Spleen (tissue), 7 donors: ENCODE results near the gene SMARCD2.
"Not testable (repeated sequence)": the region's sequence is repeated elsewhere in the genome, so short reads cannot be mapped to it uniquely, and the experiment has no call there.

Experiments used
- CTCF ChIP-seq, 11 experiments: fragments of 200-600 bp in 7 of 11; fragments of 450-650 bp in 4 of 11; sonication (generic) in 4 of 11; IDR thresholded peaks in 8 of 11; conservative IDR thresholded peaks in 3 of 11; 1 replicate in 7 of 11; 2 replicates in 4 of 11; pipeline versions ENCODE4 v1.4.0 to v1.8.0; 2016 to 2021; ENCODE audit warnings: antibody characterized with exemption in 11 of 11, inconsistent platforms in 4 of 11, mild to moderate bottlenecking in 1 of 11
- POLR2A ChIP-seq, 3 donors: fragments of 450-650 bp; IDR thresholded peaks; one replicate each; pipeline ENCODE4 v1.5.1; 2017; ENCODE audit warnings: antibody characterized with exemption in 3 of 3, mild to moderate bottlenecking in 1 of 3
- POLR2AphosphoS5 ChIP-seq, 3 donors: sonication (generic); formaldehyde crosslinking; IDR thresholded peaks; one replicate each; pipeline ENCODE4 v1.5.1; 2017; ENCODE audit warnings: antibody characterized with exemption in 3 of 3
- donor health status: DM: no; HTN: no; CAD: no; lungs with moderate emphysema.
- donor health status: DM: no; HTN: no; CAD: no.
- donor health status: DM: no; HTN: no; CAD: no.

GRCh38 chr17:63856425-63856824 lies 13.9 kb upstream of the SMARCD2 start:
- not testable (repeated sequence) for TF ChIP-seq CTCF (IDR thresholded peaks at IDR 0.05 in 8 of 11, conservative IDR thresholded peaks at IDR 0.05 in 3 of 11); POLR2AphosphoS5 (IDR thresholded peaks at IDR 0.05); POLR2A (IDR thresholded peaks at IDR 0.05)
